ENCODE data around the gene DNM3.

The DNM3 gene

GRCh38 chr1:172383536-172383935, 542.2 kb downstream of the DNM3 start:
- no peak for DNase-seq

- DNase-seq = no peak
These were observed 543.4 kb downstream of the DNM3 start for GRCh38 chr1:172384656-172385055.

GRCh38 chr1:172386046-172386445, 544.7 kb downstream of the DNM3 start:
- DNase-seq = no peak

- DNase-seq = no peak
These were observed 547.2 kb downstream of the DNM3 start for GRCh38 chr1:172388490-172388889.

- no peak for DNase-seq
These were observed 549.0 kb downstream of the DNM3 start for GRCh38 chr1:172390301-172390682.

GRCh38 chr1:172390683-172391551, 549.6 kb downstream of the DNM3 start:
- DNase-seq = no peak

- DNase-seq = no peak
These were observed 550.7 kb downstream of the DNM3 start for GRCh38 chr1:172391976-172392375.

GRCh38 chr1:172393354-172393753, 552.1 kb downstream of the DNM3 start:
- DNase-seq = no peak

GRCh38 chr1:172394141-172394751, 552.9 kb downstream of the DNM3 start:
- DNase-seq = peak; percentile 64 to 66

- DNase-seq = no peak
These were observed 553.5 kb downstream of the DNM3 start for GRCh38 chr1:172394811-172395210.

- DNase-seq = no peak
These were observed 554.3 kb downstream of the DNM3 start for GRCh38 chr1:172395576-172395975.

- DNase-seq = no peak
These were observed 555.9 kb downstream of the DNM3 start for GRCh38 chr1:172397221-172397620.

- DNase-seq = no peak
These were observed 556.3 kb downstream of the DNM3 start for GRCh38 chr1:172397633-172398032.

- DNase-seq = no peak
These were observed 556.9 kb downstream of the DNM3 start for GRCh38 chr1:172398193-172398592.

- DNase-seq = peak; percentile 19 to 37
These were observed 557.9 kb downstream of the DNM3 start for GRCh38 chr1:172398970-172399755.

- no peak for DNase-seq
These were observed 558.7 kb downstream of the DNM3 start for GRCh38 chr1:172399756-172400721.

- no peak for DNase-seq
These were observed 559.4 kb downstream of the DNM3 start for GRCh38 chr1:172400722-172401105.

GRCh38 chr1:172401477-172401876, 560.2 kb downstream of the DNM3 start:
- no peak for DNase-seq

GRCh38 chr1:172401892-172402291, 560.6 kb downstream of the DNM3 start:
- DNase-seq = no peak

GRCh38 chr1:172402878-172403569, 561.7 kb downstream of the DNM3 start:
- DNase-seq = no peak

GRCh38 chr1:172404121-172404520, 562.8 kb downstream of the DNM3 start:
- no peak for DNase-seq

GRCh38 chr1:172405912-172406311, 564.6 kb downstream of the DNM3 start:
- DNase-seq = no peak
